HG03378 (cell line): ENCODE data around the gene INPP5D.
"Not testable (repeated sequence)": the region's sequence is repeated elsewhere in the genome, so short reads cannot be mapped to it uniquely, and the experiment has no call there.

Source experiments
- ATAC-seq: cut with Tn5 transposase; IDR thresholded peaks from one replicate; pipeline ENCODE4 v1.9.1; 2021; ENCODE audit warnings: mild to moderate bottlenecking, moderate library complexity; ENCODE audit not compliant: unreplicated experiment

The INPP5D gene

DNA sequence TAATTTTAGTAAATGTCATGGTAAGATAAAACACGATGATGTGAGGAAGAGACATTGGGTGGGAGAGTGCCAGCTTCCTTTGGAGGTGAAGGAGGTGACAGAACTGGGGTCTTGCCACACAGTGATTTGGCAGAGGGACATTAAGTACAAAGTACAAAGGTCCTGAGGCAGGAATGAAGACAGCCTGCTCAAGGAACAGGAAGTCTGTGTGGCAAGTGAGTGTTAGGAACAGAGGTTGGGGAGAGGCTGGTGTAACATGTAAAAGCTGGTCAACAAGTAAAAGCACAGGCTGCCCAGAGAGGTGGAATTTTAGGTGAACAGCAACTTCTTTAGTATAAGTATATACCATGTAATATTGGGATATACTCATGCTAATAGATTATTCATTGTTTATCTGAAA lies 73.1 kb downstream of the INPP5D start:
- no peak for ATAC-seq

- no peak for ATAC-seq
Measured at GRCh38 chr2:233135421-233135820, 75.3 kb downstream of the INPP5D start.

DNA sequence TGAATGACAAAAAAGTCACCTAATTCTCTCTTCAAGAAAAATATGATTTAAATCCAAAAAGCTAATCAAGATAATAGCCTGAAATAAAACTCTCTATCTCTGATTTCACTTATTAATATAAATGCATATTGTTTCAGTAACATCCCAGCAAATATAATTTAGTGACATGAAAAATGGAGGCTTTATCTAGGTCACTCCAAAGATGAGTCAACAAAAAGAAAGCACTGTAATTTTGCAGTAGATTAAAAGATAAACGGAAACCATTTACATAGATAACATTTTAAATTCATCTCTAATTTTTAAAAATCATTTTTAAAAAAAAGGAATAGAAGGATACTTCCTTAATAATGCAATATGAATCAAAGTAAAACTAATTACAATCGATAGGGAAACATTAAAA lies 76.9 kb downstream of the INPP5D start:
- no peak for ATAC-seq

- no peak for ATAC-seq
Measured at GRCh38 chr2:233140077-233140585, 80.0 kb downstream of the INPP5D start.

GRCh38 chr2:233140978-233141377 lies 80.8 kb downstream of the INPP5D start:
- ATAC-seq, result no peak

GRCh38 chr2:233141901-233142300 lies 81.8 kb downstream of the INPP5D start:
- no peak for ATAC-seq

GRCh38 chr2:233142355-233142897 lies 82.3 kb downstream of the INPP5D start:
- ATAC-seq, result peak; percentile 75

GRCh38 chr2:233143700-233144331 lies 83.7 kb downstream of the INPP5D start:
- ATAC-seq, result no peak

DNA sequence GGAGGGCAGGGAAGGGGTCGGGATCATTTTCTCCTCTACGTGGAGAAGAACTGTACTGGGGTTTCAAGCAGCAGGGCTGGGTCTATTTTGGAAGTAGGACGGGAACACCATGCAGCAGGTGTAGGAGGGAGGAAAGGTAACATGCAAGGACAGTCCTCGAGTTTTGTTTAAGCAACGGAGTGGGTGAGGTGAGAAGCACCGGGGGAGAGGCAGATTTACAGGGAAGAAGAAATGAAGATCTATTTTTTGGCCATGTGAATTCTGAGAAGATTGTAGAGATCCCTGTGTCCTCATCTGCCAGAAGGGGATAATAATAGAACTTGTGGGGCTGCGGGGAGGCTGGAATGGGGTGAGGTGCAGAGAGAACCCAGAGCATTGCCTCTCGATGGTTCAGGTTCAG lies 85.6 kb downstream of the INPP5D start:
- no peak for ATAC-seq

- no peak for ATAC-seq
Measured at GRCh38 chr2:233146194-233146593, 86.1 kb downstream of the INPP5D start.

- ATAC-seq, result no peak
Measured at GRCh38 chr2:233147136-233147828, 87.1 kb downstream of the INPP5D start.

DNA sequence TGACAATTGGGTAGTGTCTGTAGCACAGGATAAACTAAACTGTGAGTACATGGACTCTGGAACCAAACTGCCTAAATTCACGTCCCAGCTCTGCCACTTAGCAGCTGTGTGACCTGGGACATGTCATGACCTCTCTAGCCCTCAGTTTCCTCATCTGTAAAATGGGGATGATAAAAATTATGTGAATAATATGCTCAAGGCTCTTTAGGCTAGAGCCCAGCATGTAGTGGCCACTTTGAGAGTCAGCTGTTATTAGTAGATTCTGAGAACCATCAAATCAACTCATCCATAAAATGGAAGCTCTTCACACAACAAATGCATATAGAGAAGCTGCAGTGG lies 87.7 kb downstream of the INPP5D start:
- no peak for ATAC-seq

GRCh38 chr2:233148354-233148753 lies 88.2 kb downstream of the INPP5D start:
- ATAC-seq, result no peak

DNA sequence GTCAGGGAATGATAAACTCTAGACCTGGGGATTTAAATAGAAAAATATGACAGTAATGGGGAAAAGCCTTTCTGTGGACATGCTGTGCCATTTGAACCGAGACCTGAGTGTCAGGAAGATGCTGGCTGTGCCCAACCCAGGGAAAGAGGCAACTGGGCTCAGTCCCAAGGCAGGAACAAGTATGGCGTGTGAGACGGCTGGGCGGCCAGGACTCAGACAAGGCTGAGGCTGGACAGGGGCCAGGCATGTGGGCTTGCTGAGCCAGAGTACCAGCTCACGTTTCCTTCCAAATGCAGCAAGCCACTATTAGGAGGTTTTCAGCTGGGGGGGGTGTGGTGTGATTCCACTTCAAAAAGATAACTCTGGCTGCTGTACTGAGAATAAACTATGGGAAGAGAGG lies 92.4 kb downstream of the INPP5D start:
- ATAC-seq, result no peak

DNA sequence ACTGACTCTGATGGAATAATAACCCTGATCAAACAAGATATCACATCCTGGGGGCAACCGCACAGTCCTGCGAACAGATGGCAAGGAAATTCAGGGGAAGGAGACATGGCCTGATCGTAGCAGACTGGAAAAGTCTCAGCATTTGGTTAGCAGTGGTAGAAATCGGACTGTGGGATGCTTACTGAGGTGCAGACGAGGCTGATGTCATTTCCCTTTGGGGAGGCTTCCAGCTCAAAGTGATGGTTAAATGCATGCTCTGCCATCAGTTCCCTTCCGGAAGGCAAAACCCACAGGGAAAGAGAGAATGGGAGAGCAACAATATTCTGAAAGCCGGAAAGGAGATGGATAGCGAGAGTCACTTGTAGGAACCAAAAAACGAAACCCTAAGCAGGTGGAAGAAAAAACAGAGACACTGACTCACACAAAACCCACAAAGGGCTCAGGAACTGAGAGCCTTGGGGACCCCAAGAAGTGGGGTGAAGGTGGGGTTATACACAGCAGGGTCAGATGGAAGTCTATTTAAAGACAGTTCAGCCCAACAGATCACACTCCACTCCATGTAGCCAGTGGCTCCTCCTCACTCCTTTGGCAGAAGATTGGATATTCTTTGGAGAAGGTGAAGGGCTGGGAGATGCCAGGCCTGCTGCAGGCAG lies 93.1 kb downstream of the INPP5D start:
- no peak for ATAC-seq

GRCh38 chr2:233156001-233156400 lies 95.9 kb downstream of the INPP5D start:
- ATAC-seq, result no peak

DNA sequence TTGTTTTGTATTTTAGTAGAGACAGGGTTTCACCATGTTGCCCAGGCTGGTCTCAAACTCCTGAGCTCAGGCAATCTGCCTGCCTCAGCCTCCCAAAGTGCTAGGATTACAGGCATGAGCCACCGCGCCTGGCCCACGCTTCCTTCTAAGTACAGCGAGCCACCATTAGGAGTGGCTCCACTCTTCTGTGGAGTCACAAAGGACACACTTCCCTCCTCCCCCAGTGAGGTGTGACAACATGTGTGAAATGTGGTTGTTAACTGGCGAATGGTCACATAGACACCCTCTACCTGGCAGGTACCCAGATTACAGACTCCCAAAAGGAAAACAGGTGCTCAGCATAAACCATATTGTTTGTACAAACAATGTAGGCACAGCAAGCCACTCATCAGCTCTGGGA lies 96.3 kb downstream of the INPP5D start:
- not testable (repeated sequence) for ATAC-seq

DNA sequence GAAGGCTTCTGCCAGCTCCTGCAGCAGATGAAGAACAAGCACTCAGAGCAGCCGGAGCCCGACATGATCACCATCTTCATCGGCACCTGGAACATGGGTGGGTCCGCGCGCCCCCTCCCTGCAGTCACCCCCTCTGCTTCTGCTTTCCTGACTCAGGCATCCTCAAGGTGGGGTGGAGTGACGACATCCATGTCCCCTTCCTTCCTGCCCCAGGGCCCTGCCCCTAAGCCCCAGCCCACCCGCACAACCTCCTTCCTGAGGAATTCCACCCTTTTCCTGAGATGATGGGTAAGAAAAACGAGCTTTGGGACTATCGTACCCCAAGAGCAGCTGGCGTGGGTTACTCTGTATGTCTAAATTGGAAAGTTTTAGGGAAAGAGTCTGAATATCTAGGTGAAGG lies 101.6 kb downstream of the INPP5D start:
- ATAC-seq, result no peak

DNA sequence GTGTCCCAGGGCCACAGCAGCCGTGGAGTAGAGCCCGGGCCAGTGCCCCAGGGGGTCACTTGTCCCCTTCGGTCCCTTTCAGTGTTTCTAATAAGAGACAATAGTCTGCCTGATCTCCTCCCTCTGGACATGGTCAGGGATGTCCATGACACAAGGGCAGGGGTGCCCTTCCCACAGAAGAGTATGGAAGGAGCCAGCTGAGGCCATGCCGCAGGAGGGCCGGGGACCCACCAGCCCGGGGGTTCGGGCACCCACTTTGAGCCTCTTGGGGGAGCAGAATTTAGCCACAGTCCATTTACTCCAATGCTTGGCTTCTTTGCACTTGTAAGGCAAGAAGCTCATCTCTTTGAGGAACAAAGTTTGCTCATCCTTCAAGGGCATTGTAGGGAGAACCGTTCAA lies 102.6 kb downstream of the INPP5D start:
- no peak for ATAC-seq

DNA sequence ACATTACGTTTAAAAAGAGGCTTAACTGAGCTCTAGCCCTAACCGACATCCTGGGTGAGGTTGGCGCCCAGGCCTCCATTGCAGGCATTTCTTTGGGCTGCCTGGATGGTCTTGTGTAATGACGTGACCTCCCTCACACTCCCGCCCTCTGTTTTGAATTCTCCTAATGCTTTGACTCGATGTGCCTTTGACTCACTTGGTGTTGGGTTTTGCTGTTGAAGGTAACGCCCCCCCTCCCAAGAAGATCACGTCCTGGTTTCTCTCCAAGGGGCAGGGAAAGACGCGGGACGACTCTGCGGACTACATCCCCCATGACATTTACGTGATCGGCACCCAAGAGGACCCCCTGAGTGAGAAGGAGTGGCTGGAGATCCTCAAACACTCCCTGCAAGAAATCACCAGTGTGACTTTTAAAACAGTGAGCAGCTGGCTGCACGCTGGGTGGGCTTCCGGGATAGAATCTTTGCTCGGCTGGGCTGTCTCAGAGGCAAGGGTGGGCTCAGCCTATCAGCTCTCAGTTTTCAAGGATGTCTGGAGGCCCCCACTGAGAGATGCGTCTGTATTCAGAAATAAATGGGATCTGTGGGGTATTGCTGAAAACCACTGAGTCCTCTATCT lies 103.5 kb downstream of the INPP5D start:
- no peak for ATAC-seq

- ATAC-seq, result no peak
Measured at GRCh38 chr2:233164128-233164635, 104.0 kb downstream of the INPP5D start.
